Stimulated activated CD4-positive, alpha-beta T cell treated with anti-CD3 and anti-CD28 coated beads, Interleukin-4, amount 100 ng/mL, for 24 hours (primary cell): ENCODE measurements around the gene EGFR.
"Not testable (repeated sequence)": the region's sequence is repeated elsewhere in the genome, so short reads cannot be mapped to it uniquely, and the experiment has no call there.

Experiments used
- DNase-seq: peaks from one replicate; pipeline ENCODE4 v3.0.0-alpha.2; 2020

EGFR gene

GRCh38 chr7:55016061-55016745 is 2.6 kb upstream of the EGFR start:
- DNase-seq: no peak

GRCh38 chr7:55016746-55017090 is 2.1 kb upstream of the EGFR start:
- no peak for DNase-seq

GRCh38 chr7:55017841-55018240 is 976 bp upstream of the EGFR start:
- no peak for DNase-seq

GRCh38 chr7:55019191-55019690 is 424 bp downstream of the EGFR start:
- DNase-seq: no peak

- DNase-seq: no peak
Observed at GRCh38 chr7:55019691-55020465, 1.1 kb downstream of the EGFR start.

- no peak for DNase-seq
Observed at GRCh38 chr7:55020466-55020871, 1.7 kb downstream of the EGFR start.

GRCh38 chr7:55021053-55021452 is 2.2 kb downstream of the EGFR start:
- DNase-seq: no peak

GRCh38 chr7:55022002-55022985 is 3.5 kb downstream of the EGFR start:
- DNase-seq: no peak

- no peak for DNase-seq
Observed at GRCh38 chr7:55023841-55024505, 5.2 kb downstream of the EGFR start.

GRCh38 chr7:55024776-55025175 is 6.0 kb downstream of the EGFR start:
- no peak for DNase-seq

GRCh38 chr7:55026086-55026790 is 7.4 kb downstream of the EGFR start:
- DNase-seq: no peak

- DNase-seq: no peak
Observed at GRCh38 chr7:55026867-55027490, 8.2 kb downstream of the EGFR start.

- DNase-seq: no peak
Observed at GRCh38 chr7:55028011-55028410, 9.2 kb downstream of the EGFR start.

- DNase-seq: no peak
Observed at GRCh38 chr7:55030314-55030713, 11.5 kb downstream of the EGFR start.

GRCh38 chr7:55031075-55031474 is 12.3 kb downstream of the EGFR start:
- no peak for DNase-seq

- no peak for DNase-seq
Observed at GRCh38 chr7:55032069-55032699, 13.4 kb downstream of the EGFR start.

GRCh38 chr7:55033236-55033846 is 14.5 kb downstream of the EGFR start:
- no peak for DNase-seq

GRCh38 chr7:55034776-55035175 is 16.0 kb downstream of the EGFR start:
- DNase-seq: no peak

- DNase-seq: not testable (repeated sequence)
Observed at GRCh38 chr7:55035410-55035809, 16.6 kb downstream of the EGFR start.

GRCh38 chr7:55036950-55037736 is 18.3 kb downstream of the EGFR start:
- DNase-seq: no peak
